GM12878 (cell line): Measurements from ENCODE around the gene PDE9A.

Source experiments
- CBX3 ChIP-seq: fragments of 200-600 bp; sonication (generic); IDR thresholded peaks from 2 replicates; pipeline ENCODE4 v1.6.1; 2016; ENCODE audit warnings: low read depth, borderline replicate concordance
- CTCF ChIP-seq, 3 experiments: IDR thresholded peaks in 2 of 3; conservative IDR thresholded peaks in 1 of 3; 2 replicates each; pipeline ENCODE4 v1.5.1; 2011; ENCODE audit warnings: low read depth in 3 of 3, low read length in 3 of 3, mild to moderate bottlenecking in 3 of 3, control low read depth in 2 of 3, moderate library complexity in 2 of 3, inconsistent platforms in 1 of 3, mixed read lengths in 1 of 3; ENCODE audit not compliant: control insufficient read depth in 2 of 3, insufficient read depth in 1 of 3; ENCODE audit errors: extremely low read depth in 1 of 3
- EZH2 ChIP-seq: IDR thresholded peaks from 2 replicates; pipeline ENCODE4 v1.6.1; 2012; ENCODE audit warnings: low read depth, mild to moderate bottlenecking, control low read depth, inconsistent platforms, low read length, borderline replicate concordance; ENCODE audit not compliant: control insufficient read depth
- HDAC6 ChIP-seq: fragments of 200-600 bp; sonication (generic); IDR thresholded peaks from one replicate; pipeline ENCODE4 v1.8.0; 2017; ENCODE audit warnings: antibody characterized with exemption; ENCODE audit not compliant: unreplicated experiment
- RCOR1 ChIP-seq: conservative IDR thresholded peaks from 2 replicates; pipeline ENCODE4 v1.6.1; 2012; ENCODE audit warnings: low read depth, low read length, improper control_type of control experiment
- SIN3A ChIP-seq: IDR thresholded peaks from 2 replicates; pipeline ENCODE4 v1.6.1; 2012; ENCODE audit warnings: low read depth, low read length, improper control_type of control experiment
- SUZ12 ChIP-seq: fragments of 200-600 bp; sonication (generic); IDR thresholded peaks from one replicate; pipeline ENCODE4 v1.6.1; 2018; ENCODE audit warnings: antibody characterized with exemption, mild to moderate bottlenecking; ENCODE audit not compliant: unreplicated experiment

GRCh38 chr21:42688226-42688840 is 34.9 kb downstream of the PDE9A start:
- TF ChIP-seq SUZ12 (no peak), EZH2 (no peak), RCOR1 (no peak), SIN3A (no peak), CTCF (IDR thresholded peaks at IDR 0.05 in 2 of 3, conservative IDR thresholded peaks at IDR 0.05 in 1 of 3; ENCODE audit: control insufficient read depth in 2 of 3, extremely low read depth in 1 of 3, insufficient read depth in 1 of 3, low read depth in 3 of 3, low read length in 3 of 3) (no peak), HDAC6 (no peak), CBX3 (no peak)
